Activated B cell treated with CpG ODN at 0.5 μM for 24 hours (primary cell): ENCODE data around the gene PRPF6. TPM values are rescaled to one million over a fixed set of nuclear protein-coding genes. Genes with fewer than 3 reads are reported as not detected.

Source experiments
- ATAC-seq: fragments of 200-7000 bp; cut with Tn5 transposase; one replicate; pipeline ENCODE4 v1.10.0; 2021; ENCODE audit warnings: low read depth, mild to moderate bottlenecking, moderate library complexity
- CTCF ChIA-PET: fragments of 350-600 bp; sonication (Branson Sonifier 250); formaldehyde crosslinking; loops from one replicate; lab custom pipeline; 2021; ENCODE audit warnings: antibody characterized with exemption; lab: Charles Lee
- POLR2A ChIA-PET: fragments of 350-600 bp; sonication (Branson Sonifier 250); formaldehyde crosslinking; loops from one replicate; lab custom pipeline; 2021; ENCODE audit warnings: antibody characterized with exemption; lab: Charles Lee
- DNase-seq: peaks from one replicate; pipeline ENCODE4 v3.0.0; 2022
- H3K27ac Mint-ChIP-seq: one replicate; pipeline ENCODE4 v1.8.0; 2020; ENCODE audit warnings: mixed read lengths
- H3K27me3 Mint-ChIP-seq: one replicate; pipeline ENCODE4 v1.8.0; 2021; ENCODE audit warnings: mixed read lengths
- H3K36me3 Mint-ChIP-seq: one replicate; pipeline ENCODE4 v1.8.0; 2021; ENCODE audit warnings: low read depth, mixed read lengths
- H3K4me1 Mint-ChIP-seq: one replicate; pipeline ENCODE4 v1.8.0; 2021; ENCODE audit warnings: mixed read lengths
- H3K4me3 Mint-ChIP-seq: one replicate; pipeline ENCODE4 v1.8.0; 2020; ENCODE audit warnings: mild to moderate bottlenecking, mixed read lengths
- H3K9me3 Mint-ChIP-seq: one replicate; pipeline ENCODE4 v1.8.0; 2020; ENCODE audit warnings: mixed read lengths
- CTCF ChIP-seq: fragments of 200-600 bp; IDR thresholded peaks from one replicate; pipeline ENCODE4 v1.8.0; 2022; ENCODE audit warnings: antibody characterized with exemption, mild to moderate bottlenecking
- intact Hi-C: fragments of 100-400 bp; cut with micrococcal nuclease; formaldehyde crosslinking; loops from one replicate; pipeline ENCODE4 v1.15.1; 2024
- total RNA-seq: library from RNA; stranded (reverse); gene quantifications from 2 replicates; pipeline ENCODE4 v1.2.3, GENCODE V29; 2022

Gene PRPF6
- total RNA-seq, 1 donor from 2014 or later = 75.8 TPM

GRCh38 chr20:63934271-63935068, 46.5 kb upstream of the PRPF6 start:
- CTCF ChIA-PET = interaction anchor here (0.5 kb wide), 1 partner anchor 23 kb away, joined by 3 read pairs; no protein-coding TSS in a partner anchor
- Mint-ChIP-seq H3K27ac (no peak overlapping the region), H3K27me3 (no peaks in the 10 kb centered on the region), H3K36me3 (peaks cover 68% of the 10 kb centered on the region), H3K9me3 (no peaks in the 10 kb centered on the region), H3K4me1 (no peaks in the 10 kb centered on the region), H3K4me3 (no peak overlapping the region)
- intact Hi-C loops = no loop called here
- peak; percentile 45 for ATAC-seq
- no peak for DNase-seq
- POLR2A ChIA-PET = no interaction called here
- TF ChIP-seq CTCF = no peak

GRCh38 chr20:63935447-63935846, 45.5 kb upstream of the PRPF6 start:
- H3K27ac Mint-ChIP-seq = no peak overlapping the region
- peaks cover 64% of the 10 kb centered on the region for H3K36me3 Mint-ChIP-seq
- no peaks in the 10 kb centered on the region for H3K4me1 Mint-ChIP-seq
- ChIA-PET POLR2A (no interaction called here), CTCF (interaction anchor here (0.5 kb wide), 1 partner anchor 24 kb away, joined by 3 read pairs; no protein-coding TSS in a partner anchor)
- no peak overlapping the region for H3K4me3 Mint-ChIP-seq
- H3K9me3 Mint-ChIP-seq = no peaks in the 10 kb centered on the region
- ATAC-seq = no peak
- H3K27me3 Mint-ChIP-seq = no peaks in the 10 kb centered on the region
- DNase-seq = no peak
- TF ChIP-seq CTCF = no peak
- intact Hi-C loops = no loop called here

- H3K4me3 Mint-ChIP-seq = no peak overlapping the region
- H3K27ac Mint-ChIP-seq = no peak overlapping the region
- ChIA-PET CTCF (no interaction called here), POLR2A (no interaction called here)
- no peak for DNase-seq
- no peak for TF ChIP-seq CTCF
- H3K27me3 Mint-ChIP-seq = no peaks in the 10 kb centered on the region
- intact Hi-C loops = no loop called here
- H3K9me3 Mint-ChIP-seq = no peaks in the 10 kb centered on the region
- peaks cover 53% of the 10 kb centered on the region for H3K36me3 Mint-ChIP-seq
- no peak for ATAC-seq
- H3K4me1 Mint-ChIP-seq = peaks cover 11% of the 10 kb centered on the region
Measured at GRCh38 chr20:63937596-63937995, 43.3 kb upstream of the PRPF6 start.

- intact Hi-C loops = no loop called here
- POLR2A ChIA-PET = no interaction called here
- H3K27me3 Mint-ChIP-seq = no peaks in the 10 kb centered on the region
- H3K4me1 Mint-ChIP-seq = peaks cover 11% of the 10 kb centered on the region
- DNase-seq (no peak), ATAC-seq (no peak)
- peaks cover 53% of the 10 kb centered on the region for H3K36me3 Mint-ChIP-seq
- no peak for TF ChIP-seq CTCF
- no peaks in the 10 kb centered on the region for H3K9me3 Mint-ChIP-seq
- CTCF ChIA-PET = no interaction called here
- no peak overlapping the region for H3K4me3 Mint-ChIP-seq
- H3K27ac Mint-ChIP-seq = no peak overlapping the region
Measured at GRCh38 chr20:63939061-63939935, 41.6 kb upstream of the PRPF6 start.

DNA sequence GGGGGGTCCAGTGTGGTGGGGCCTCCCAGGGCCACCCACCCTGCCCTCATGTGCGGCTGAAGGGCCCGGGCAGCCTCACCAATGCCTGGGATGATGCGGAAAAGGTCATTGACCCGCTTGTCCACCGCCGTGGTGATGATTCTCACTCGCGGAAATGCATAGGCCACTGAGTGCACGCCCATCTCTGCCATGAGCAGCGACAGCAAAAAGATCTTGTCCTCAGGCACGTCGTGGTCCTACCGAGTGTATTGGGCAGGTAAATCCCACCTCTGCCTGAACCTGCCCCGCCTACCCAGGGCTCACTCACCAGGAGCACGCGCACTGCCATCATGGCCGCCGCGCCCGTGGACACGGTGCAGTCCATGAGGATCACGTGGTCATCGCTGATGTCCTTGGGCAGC, 40.9 kb upstream of the PRPF6 start:
- no peaks in the 10 kb centered on the region for H3K9me3 Mint-ChIP-seq
- DNase-seq = no peak
- H3K27ac Mint-ChIP-seq = no peak overlapping the region
- peaks cover 49% of the 10 kb centered on the region for H3K36me3 Mint-ChIP-seq
- H3K4me1 Mint-ChIP-seq = peaks cover 11% of the 10 kb centered on the region
- H3K27me3 Mint-ChIP-seq = no peaks in the 10 kb centered on the region
- intact Hi-C loops = no loop called here
- ChIA-PET CTCF (no interaction called here), POLR2A (no interaction called here)
- no peak for TF ChIP-seq CTCF
- ATAC-seq = no peak
- no peak overlapping the region for H3K4me3 Mint-ChIP-seq
